Measurements from ENCODE around the gene GADL1. TPM values are rescaled to one million over a fixed set of nuclear protein-coding genes. Genes with fewer than 3 reads are reported as not detected.

The GADL1 gene
- polyA plus RNA-seq, 3 donors, result not detected

DNA sequence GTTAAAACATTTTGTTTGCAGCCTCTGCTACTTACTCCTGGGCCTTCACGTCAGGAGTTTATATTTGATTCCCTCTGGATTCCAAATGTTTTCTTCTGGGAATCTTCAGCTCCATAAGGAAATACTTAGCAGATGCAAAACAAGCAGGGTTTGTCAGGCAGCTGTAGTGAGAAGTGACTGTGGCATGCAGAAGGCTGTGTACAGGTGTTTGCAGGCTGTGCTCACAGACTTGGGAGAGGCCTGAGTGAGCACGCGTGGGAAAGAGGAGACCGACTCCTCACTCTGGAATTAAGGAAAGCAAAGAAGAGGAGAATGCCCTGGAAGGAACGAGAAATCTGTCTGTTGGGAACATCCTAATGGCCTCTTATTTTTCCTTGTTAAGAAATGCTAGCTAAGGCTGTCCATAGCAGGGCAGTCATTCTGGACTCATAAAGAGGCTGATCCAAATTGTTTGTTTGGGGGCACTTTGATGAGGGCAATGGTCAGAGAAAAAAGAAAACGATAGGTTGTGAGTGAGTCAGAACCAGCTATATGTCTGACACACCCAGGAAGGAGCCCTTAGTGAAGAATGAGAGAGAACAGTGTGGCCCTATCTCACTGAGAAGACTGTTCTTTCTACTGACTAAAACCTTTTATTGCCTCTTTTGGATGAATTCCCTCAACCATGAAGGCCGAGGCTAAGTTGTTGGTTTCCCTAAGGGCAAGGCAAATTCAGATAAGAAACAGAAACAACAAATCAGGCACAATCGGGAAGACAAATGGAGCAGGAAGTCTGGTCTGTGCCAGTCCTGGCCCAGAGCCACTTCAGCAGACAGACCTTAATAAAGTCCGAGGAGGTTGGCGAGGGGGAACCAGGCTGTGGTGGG, 205.5 kb downstream of the GADL1 start:
- Histone ChIP-seq H4K20me1 (ENCODE audit: insufficient read depth, low read length) (peaks cover 99% of the 10 kb centered on the region), H3K27me3 (ENCODE audit: control insufficient read depth in 2 of 2, insufficient read depth in 2 of 2, low read length in 2 of 2) (no peaks in the 10 kb centered on the region), H3K4me3 (replicated peaks in 1 of 3; ENCODE audit: low read depth in 2 of 3, low read length in 3 of 3) (no peak overlapping the region), H3K9me3 (replicated peaks in 1 of 2; ENCODE audit: control insufficient read depth in 1 of 2, insufficient read depth in 1 of 2, low read length in 2 of 2) (no peaks in the 10 kb centered on the region), H3K36me3 (replicated peaks in 1 of 2; ENCODE audit: control insufficient read depth in 1 of 2, insufficient read depth in 2 of 2, low read length in 2 of 2) (peaks cover 84 to 99% of the 10 kb centered on the region in 2 donors), H3K4me1 (ENCODE audit: control insufficient read depth in 1 of 2, insufficient read depth in 2 of 2, low read length in 2 of 2) (no peaks in the 10 kb centered on the region), H3K27ac (ENCODE audit: low read depth in 1 of 2, low read length in 2 of 2) (peak overlapping the region in 1 of 2 donors; percentile 59), H3K4me2 (replicated peaks; ENCODE audit: extremely low read depth, low read length, poor library complexity, severe bottlenecking) (no peak overlapping the region), H3K79me2 (ENCODE audit: insufficient read depth, low read length) (peaks cover 13% of the 10 kb centered on the region), H2AFZ (ENCODE audit: insufficient read depth, low read depth, low read length, poor library complexity, severe bottlenecking) (no peak overlapping the region), H3K9ac (ENCODE audit: insufficient read depth, low read length, poor library complexity, severe bottlenecking) (no peak overlapping the region)
- H3K27me3 Mint-ChIP-seq (ENCODE audit: low read depth in 3 of 3), result peaks cover 0 to 2% (median 0%) of the 10 kb centered on the region in 3 donors
- no peak overlapping the region for H3K4me3 Mint-ChIP-seq
- H3K9me3 Mint-ChIP-seq, result peaks cover 0 to 2% (median 0%) of the 10 kb centered on the region in 7 donors
- H3K27ac Mint-ChIP-seq, result peak overlapping the region; percentile 0 to 86 (median 68)
- peaks cover 27% of the 10 kb centered on the region for H3K4me1 Mint-ChIP-seq
- 80% methylated on average over 5 of the region's 10 CpGs for whole genome bisulfite sequencing (ENCODE audit: insufficient coverage)
- peaks cover 87 to 90% of the 10 kb centered on the region in 2 donors for H3K36me3 Mint-ChIP-seq
- TF ChIP-seq, protein P1, sequence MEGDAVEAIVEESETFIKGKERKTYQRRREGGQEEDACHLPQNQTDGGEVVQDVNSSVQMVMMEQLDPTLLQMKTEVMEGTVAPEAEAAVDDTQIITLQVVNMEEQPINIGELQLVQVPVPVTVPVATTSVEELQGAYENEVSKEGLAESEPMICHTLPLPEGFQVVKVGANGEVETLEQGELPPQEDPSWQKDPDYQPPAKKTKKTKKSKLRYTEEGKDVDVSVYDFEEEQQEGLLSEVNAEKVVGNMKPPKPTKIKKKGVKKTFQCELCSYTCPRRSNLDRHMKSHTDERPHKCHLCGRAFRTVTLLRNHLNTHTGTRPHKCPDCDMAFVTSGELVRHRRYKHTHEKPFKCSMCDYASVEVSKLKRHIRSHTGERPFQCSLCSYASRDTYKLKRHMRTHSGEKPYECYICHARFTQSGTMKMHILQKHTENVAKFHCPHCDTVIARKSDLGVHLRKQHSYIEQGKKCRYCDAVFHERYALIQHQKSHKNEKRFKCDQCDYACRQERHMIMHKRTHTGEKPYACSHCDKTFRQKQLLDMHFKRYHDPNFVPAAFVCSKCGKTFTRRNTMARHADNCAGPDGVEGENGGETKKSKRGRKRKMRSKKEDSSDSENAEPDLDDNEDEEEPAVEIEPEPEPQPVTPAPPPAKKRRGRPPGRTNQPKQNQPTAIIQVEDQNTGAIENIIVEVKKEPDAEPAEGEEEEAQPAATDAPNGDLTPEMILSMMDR (IDR thresholded peaks at IDR 0.05), result no peak
- DNase-seq, result no peak
- intact Hi-C loops (cut with micrococcal nuclease), result no loop called here

DNA sequence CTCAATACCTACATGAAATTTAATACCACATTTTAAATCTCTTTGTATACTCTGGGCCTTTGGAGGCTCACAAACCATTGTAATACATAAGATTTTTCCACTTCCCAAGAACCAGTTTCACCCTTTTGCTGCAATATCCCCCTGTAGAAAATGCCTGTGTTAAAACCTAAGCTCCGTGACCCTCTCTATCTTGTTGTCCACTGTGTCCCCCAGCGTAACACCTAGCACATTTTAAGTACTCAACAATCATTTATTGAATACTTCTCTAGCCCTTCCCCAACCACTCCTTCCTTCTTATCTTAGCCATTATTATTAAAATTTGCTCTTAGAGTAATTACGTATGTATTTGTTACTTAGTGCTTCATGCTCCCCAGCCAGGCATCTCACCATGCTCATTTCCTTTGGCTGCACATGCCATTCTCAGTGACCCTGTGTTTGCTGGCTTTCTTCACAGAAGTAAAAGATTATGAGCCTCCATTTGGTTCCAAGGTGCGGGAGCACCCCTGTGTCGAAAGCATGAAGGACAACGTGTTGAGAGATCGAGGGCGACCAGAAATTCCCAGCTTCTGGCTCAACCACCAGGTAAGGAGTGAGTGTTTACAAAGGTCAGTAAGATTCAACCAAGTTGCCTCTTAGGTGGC, 206.4 kb downstream of the GADL1 start:
- Mint-ChIP-seq H3K9me3 (peaks cover 0 to 2% (median 0%) of the 10 kb centered on the region in 7 donors), H3K4me1 (peaks cover 26% of the 10 kb centered on the region), H3K4me3 (no peak overlapping the region), H3K27me3 (ENCODE audit: low read depth in 3 of 3) (peaks cover 0 to 2% (median 0%) of the 10 kb centered on the region in 3 donors), H3K27ac (peak overlapping the region in 1 of 7 donors; percentile 49), H3K36me3 (peaks cover 91 to 92% of the 10 kb centered on the region in 2 donors)
- WGBS (ENCODE audit: insufficient coverage), result 100% methylated on average over 5 of the region's 8 CpGs
- Histone ChIP-seq H3K4me3 (replicated peaks in 1 of 3; ENCODE audit: low read depth in 2 of 3, low read length in 3 of 3) (no peak overlapping the region), H3K79me2 (ENCODE audit: insufficient read depth, low read length) (peaks cover 22% of the 10 kb centered on the region), H3K4me2 (replicated peaks; ENCODE audit: extremely low read depth, low read length, poor library complexity, severe bottlenecking) (no peak overlapping the region), H3K4me1 (ENCODE audit: control insufficient read depth in 1 of 2, insufficient read depth in 2 of 2, low read length in 2 of 2) (no peaks in the 10 kb centered on the region), H2AFZ (ENCODE audit: insufficient read depth, low read depth, low read length, poor library complexity, severe bottlenecking) (no peak overlapping the region), H3K36me3 (replicated peaks in 1 of 2; ENCODE audit: control insufficient read depth in 1 of 2, insufficient read depth in 2 of 2, low read length in 2 of 2) (peaks cover 76 to 99% of the 10 kb centered on the region in 2 donors), H3K9ac (ENCODE audit: insufficient read depth, low read length, poor library complexity, severe bottlenecking) (no peak overlapping the region), H3K9me3 (replicated peaks in 1 of 2; ENCODE audit: control insufficient read depth in 1 of 2, insufficient read depth in 1 of 2, low read length in 2 of 2) (no peaks in the 10 kb centered on the region), H4K20me1 (ENCODE audit: insufficient read depth, low read length) (peaks cover 100% of the 10 kb centered on the region), H3K27me3 (ENCODE audit: control insufficient read depth in 2 of 2, insufficient read depth in 2 of 2, low read length in 2 of 2) (no peaks in the 10 kb centered on the region), H3K27ac (ENCODE audit: low read depth in 1 of 2, low read length in 2 of 2) (no peak overlapping the region)
- intact Hi-C loops (cut with micrococcal nuclease), result no loop called here
- no peak for DNase-seq
- TF ChIP-seq, protein P1 (IDR thresholded peaks at IDR 0.05), result no peak

Data from CD14-positive monocyte (primary cell).